ENCODE measurements around the gene CALHM6.

The CALHM6 gene

DNA sequence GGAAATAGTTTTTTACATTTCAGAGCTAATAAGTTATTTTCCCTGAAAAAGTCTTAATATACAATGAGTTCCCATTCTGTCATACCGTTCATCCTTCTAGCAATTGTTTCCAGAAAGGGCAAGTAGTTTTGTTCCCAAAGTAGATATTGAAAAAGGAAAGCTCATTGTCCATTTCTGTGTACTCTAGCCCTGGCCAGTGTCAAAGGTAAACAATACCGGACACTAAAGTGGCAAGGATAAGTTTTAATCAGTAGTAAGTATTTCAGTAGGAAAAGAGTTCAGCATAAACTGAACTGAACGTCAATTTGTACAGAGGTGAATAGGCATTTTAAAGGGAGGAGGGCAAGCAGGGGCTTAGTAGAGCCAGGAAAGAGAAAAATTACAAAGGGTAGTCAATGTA, 43.5 kb upstream of the CALHM6 start:
- Histone ChIP-seq H4K20me1 (ENCODE audit: low read depth, low read length) (no peaks in the 10 kb centered on the region), H3K9me2 (replicated peaks; ENCODE audit: insufficient read depth, low read length) (no peaks in the 10 kb centered on the region), H3K79me2 (ENCODE audit: insufficient read depth, low read length) (no peaks in the 10 kb centered on the region), H3K4me2 (ENCODE audit: low read depth, low read length, poor library complexity, severe bottlenecking) (no peak overlapping the region), H3K9ac (ENCODE audit: low read length) (no peak overlapping the region), H3K27ac (ENCODE audit: low read depth, low read length) (no peak overlapping the region), H2AFZ (ENCODE audit: low read depth, low read length, severe bottlenecking) (no peak overlapping the region), H3K36me3 (ENCODE audit: low read length) (no peaks in the 10 kb centered on the region), H3K4me3 (ENCODE audit: insufficient read depth, low read length, poor library complexity, severe bottlenecking) (no peak overlapping the region), H3K9me3 (ENCODE audit: insufficient read depth, low read length) (no peaks in the 10 kb centered on the region), H3F3A (ENCODE audit: insufficient read depth) (no peaks in the 10 kb centered on the region), H3K27me3 (ENCODE audit: low read length) (no peaks in the 10 kb centered on the region)
- TF ChIP-seq, protein P1, sequence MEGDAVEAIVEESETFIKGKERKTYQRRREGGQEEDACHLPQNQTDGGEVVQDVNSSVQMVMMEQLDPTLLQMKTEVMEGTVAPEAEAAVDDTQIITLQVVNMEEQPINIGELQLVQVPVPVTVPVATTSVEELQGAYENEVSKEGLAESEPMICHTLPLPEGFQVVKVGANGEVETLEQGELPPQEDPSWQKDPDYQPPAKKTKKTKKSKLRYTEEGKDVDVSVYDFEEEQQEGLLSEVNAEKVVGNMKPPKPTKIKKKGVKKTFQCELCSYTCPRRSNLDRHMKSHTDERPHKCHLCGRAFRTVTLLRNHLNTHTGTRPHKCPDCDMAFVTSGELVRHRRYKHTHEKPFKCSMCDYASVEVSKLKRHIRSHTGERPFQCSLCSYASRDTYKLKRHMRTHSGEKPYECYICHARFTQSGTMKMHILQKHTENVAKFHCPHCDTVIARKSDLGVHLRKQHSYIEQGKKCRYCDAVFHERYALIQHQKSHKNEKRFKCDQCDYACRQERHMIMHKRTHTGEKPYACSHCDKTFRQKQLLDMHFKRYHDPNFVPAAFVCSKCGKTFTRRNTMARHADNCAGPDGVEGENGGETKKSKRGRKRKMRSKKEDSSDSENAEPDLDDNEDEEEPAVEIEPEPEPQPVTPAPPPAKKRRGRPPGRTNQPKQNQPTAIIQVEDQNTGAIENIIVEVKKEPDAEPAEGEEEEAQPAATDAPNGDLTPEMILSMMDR (IDR thresholded peaks at IDR 0.05; ENCODE audit: insufficient read depth, low read length, poor library complexity, severe bottlenecking): no peak
- no peak for TF ChIP-seq EZH2phosphoT487 (conservative IDR thresholded peaks at IDR 0.05; ENCODE audit: low read length)

DNA sequence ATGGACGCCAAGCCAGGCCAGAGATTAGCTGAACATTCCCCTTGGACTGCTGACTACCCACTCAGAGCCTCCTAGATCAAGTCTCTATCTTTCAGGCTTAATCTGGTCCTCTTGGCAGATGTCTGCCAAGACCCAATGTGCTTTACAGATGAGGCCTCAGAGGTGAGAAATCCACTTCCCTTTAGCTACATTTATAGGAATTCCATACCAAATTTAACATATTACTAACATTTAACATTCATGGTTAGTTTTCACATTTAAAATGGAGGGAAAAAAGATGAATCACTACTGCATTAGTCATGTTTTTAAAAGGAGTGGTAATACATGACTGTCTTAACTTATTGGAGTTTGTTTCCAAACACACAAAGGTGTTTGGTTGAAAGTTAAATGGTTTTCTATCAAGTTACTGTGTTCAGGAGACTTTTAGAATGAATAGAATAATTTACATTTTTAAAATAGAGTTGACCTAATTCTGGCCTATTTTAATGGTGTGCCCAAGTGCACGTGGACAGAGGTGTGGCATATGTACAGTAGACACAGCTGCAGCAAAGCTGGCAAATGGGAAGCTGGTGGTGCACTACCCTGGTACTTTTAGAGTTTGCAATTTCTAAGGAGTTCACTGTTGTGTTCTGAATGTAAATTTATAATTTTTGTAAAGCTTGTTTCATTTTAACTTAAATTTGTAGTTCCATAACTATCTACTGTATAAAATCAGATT, 41.9 kb upstream of the CALHM6 start:
- H3F3A ChIP-seq (ENCODE audit: insufficient read depth): no peaks in the 10 kb centered on the region
- no peaks in the 10 kb centered on the region for H3K9me2 ChIP-seq (replicated peaks; ENCODE audit: insufficient read depth, low read length)
- no peaks in the 10 kb centered on the region for H3K9me3 ChIP-seq (ENCODE audit: insufficient read depth, low read length)
- no peak overlapping the region for H2AFZ ChIP-seq (ENCODE audit: low read depth, low read length, severe bottlenecking)
- no peak overlapping the region for H3K4me3 ChIP-seq (ENCODE audit: insufficient read depth, low read length, poor library complexity, severe bottlenecking)
- H4K20me1 ChIP-seq (ENCODE audit: low read depth, low read length): no peaks in the 10 kb centered on the region
- no peaks in the 10 kb centered on the region for H3K36me3 ChIP-seq (ENCODE audit: low read length)
- H3K27me3 ChIP-seq (ENCODE audit: low read length): no peaks in the 10 kb centered on the region
- TF ChIP-seq, protein P1 (IDR thresholded peaks at IDR 0.05; ENCODE audit: insufficient read depth, low read length, poor library complexity, severe bottlenecking): no peak
- no peak for TF ChIP-seq EZH2phosphoT487 (conservative IDR thresholded peaks at IDR 0.05; ENCODE audit: low read length)
- no peak overlapping the region for H3K27ac ChIP-seq (ENCODE audit: low read depth, low read length)
- H3K9ac ChIP-seq (ENCODE audit: low read length): no peak overlapping the region
- H3K4me2 ChIP-seq (ENCODE audit: low read depth, low read length, poor library complexity, severe bottlenecking): no peak overlapping the region
- H3K79me2 ChIP-seq (ENCODE audit: insufficient read depth, low read length): no peaks in the 10 kb centered on the region

DNA sequence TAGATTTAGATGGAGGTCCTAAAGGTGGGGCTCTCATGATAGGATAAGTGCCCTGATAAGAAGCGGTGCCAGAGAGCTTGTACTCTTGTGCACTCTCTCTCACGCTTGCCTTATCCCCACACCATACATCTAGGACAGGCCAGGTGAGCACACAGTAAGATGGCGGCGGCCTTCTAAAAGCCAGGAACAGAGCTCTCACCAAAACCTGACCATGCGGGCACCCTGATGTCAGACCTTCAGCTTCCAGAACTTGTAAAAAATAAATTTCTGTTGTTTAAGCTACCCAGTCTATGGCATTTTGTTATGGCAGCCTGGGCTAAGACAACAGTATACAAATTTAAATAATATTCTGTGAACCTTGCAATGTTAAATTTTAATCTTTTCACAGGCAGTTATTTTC, 40.8 kb upstream of the CALHM6 start:
- no peaks in the 10 kb centered on the region for H3K27me3 ChIP-seq (ENCODE audit: low read length)
- H3K9me3 ChIP-seq (ENCODE audit: insufficient read depth, low read length): no peaks in the 10 kb centered on the region
- TF ChIP-seq, protein P1 (IDR thresholded peaks at IDR 0.05; ENCODE audit: insufficient read depth, low read length, poor library complexity, severe bottlenecking): no peak
- no peak for TF ChIP-seq EZH2phosphoT487 (conservative IDR thresholded peaks at IDR 0.05; ENCODE audit: low read length)
- H3K9me2 ChIP-seq (replicated peaks; ENCODE audit: insufficient read depth, low read length): no peaks in the 10 kb centered on the region
- H3K27ac ChIP-seq (ENCODE audit: low read depth, low read length): no peak overlapping the region
- H4K20me1 ChIP-seq (ENCODE audit: low read depth, low read length): no peaks in the 10 kb centered on the region
- no peak overlapping the region for H2AFZ ChIP-seq (ENCODE audit: low read depth, low read length, severe bottlenecking)
- no peaks in the 10 kb centered on the region for H3F3A ChIP-seq (ENCODE audit: insufficient read depth)
- no peaks in the 10 kb centered on the region for H3K36me3 ChIP-seq (ENCODE audit: low read length)
- H3K4me2 ChIP-seq (ENCODE audit: low read depth, low read length, poor library complexity, severe bottlenecking): no peak overlapping the region
- H3K9ac ChIP-seq (ENCODE audit: low read length): no peak overlapping the region
- H3K79me2 ChIP-seq (ENCODE audit: insufficient read depth, low read length): no peaks in the 10 kb centered on the region
- H3K4me3 ChIP-seq (ENCODE audit: insufficient read depth, low read length, poor library complexity, severe bottlenecking): no peak overlapping the region
